Colonic mucosa (tissue), 4 donors: Measurements from ENCODE around the gene ASNSD1. TPM values are rescaled to one million over a fixed set of nuclear protein-coding genes. Genes with fewer than 3 reads are reported as not detected.

Experiments used
- DNase-seq: peaks from one replicate; pipeline ENCODE4 v3.0.0-alpha.2; 2020
- H3K27ac ChIP-seq: fragments of 200-600 bp; one replicate; pipeline ENCODE4 v1.8.0; 2021
- H3K27me3 ChIP-seq: fragments of 200-600 bp; one replicate; pipeline ENCODE4 v1.8.0; 2021
- H3K36me3 ChIP-seq: fragments of 200-600 bp; one replicate; pipeline ENCODE4 v1.8.0; 2021
- H3K4me1 ChIP-seq: fragments of 200-600 bp; one replicate; pipeline ENCODE4 v1.8.0; 2021; ENCODE audit warnings: mild to moderate bottlenecking
- H3K4me3 ChIP-seq: fragments of 200-600 bp; one replicate; pipeline ENCODE4 v1.8.0; 2021
- H3K9ac ChIP-seq, 2 donors: one replicate each; pipeline ENCODE4 v1.7.0; 2013; ENCODE audit warnings: control low read depth in 2 of 2, low read depth in 2 of 2, low read length in 2 of 2
- H3K9me3 ChIP-seq: fragments of 200-600 bp; one replicate; pipeline ENCODE4 v1.8.0; 2021
- CTCF ChIP-seq: fragments of 200-600 bp; IDR thresholded peaks from one replicate; pipeline ENCODE4 v1.8.0; 2022; ENCODE audit warnings: antibody characterized with exemption, mild to moderate bottlenecking
- intact Hi-C: fragments of 100-400 bp; cut with DNase I; formaldehyde crosslinking; loops from one replicate; pipeline ENCODE4 v1.14.1; 2022
- total RNA-seq, 2 donors: library from RNA; stranded (reverse); fragmentation: NEBNext Ultra II Directional in 1 of 2; extraction: Animal tissue kit (Norgen Biotek cat#: 25700) in 1 of 2; gene quantifications; one replicate each; pipeline ENCODE4 v1.2.1, GENCODE V29; 2021
- donor health status: healthy.
- donor health status: DM: no; HTN: no; CAD: no.
- donor health status: DM: no; HTN: no; CAD: no.

ASNSD1 gene
- total RNA-seq: 10 to 100 TPM; 24.4 to 28.1 TPM

GRCh38 chr2:189661148-189661956 is at the start of gene ASNSD1:
ASNSD1 (plus strand) TSS chr2:189661459; CDS start chr2:189666133, 4,674 bp downstream.
- Histone ChIP-seq H3K9ac (peak within 1 kb of the TSS; percentile 76 to 96), H3K4me3 (peak within 1 kb of the TSS; percentile 83), H3K27me3 (no peaks in the 10 kb centered on the region), H3K27ac (peak within 1 kb of the TSS; percentile 78), H3K9me3 (no peaks in the 10 kb centered on the region), H3K4me1 (no peaks in the 10 kb centered on the region), H3K36me3 (no peaks in the 10 kb centered on the region)
- TF ChIP-seq CTCF: peak; percentile 90
- intact Hi-C loops: loop anchor here (5.0 kb wide), 1 partner anchor 36 kb away; no protein-coding TSS in a partner anchor
- DNase-seq: peak; percentile 97

GRCh38 chr2:189613077-189613636 is 48.1 kb upstream of the ASNSD1 start:
- no peak for DNase-seq
- H3K4me1 ChIP-seq: no peaks in the 10 kb centered on the region
- H3K4me3 ChIP-seq: peak overlapping the region; percentile 1
- no peaks in the 10 kb centered on the region for H3K9me3 ChIP-seq
- H3K36me3 ChIP-seq: no peaks in the 10 kb centered on the region
- no peak overlapping the region for H3K9ac ChIP-seq
- TF ChIP-seq CTCF: no peak
- no peak overlapping the region for H3K27ac ChIP-seq
- no peaks in the 10 kb centered on the region for H3K27me3 ChIP-seq
- intact Hi-C loops: no loop called here

- Histone ChIP-seq H3K27ac (no peak overlapping the region), H3K9ac (no peak overlapping the region), H3K9me3 (no peaks in the 10 kb centered on the region), H3K4me3 (no peak overlapping the region), H3K36me3 (no peaks in the 10 kb centered on the region), H3K4me1 (no peaks in the 10 kb centered on the region), H3K27me3 (no peaks in the 10 kb centered on the region)
- TF ChIP-seq CTCF: no peak
- intact Hi-C loops: no loop called here
- DNase-seq: no peak
Measured at GRCh38 chr2:189613650-189614420, 47.4 kb upstream of the ASNSD1 start.

- H3K4me3 ChIP-seq: no peak overlapping the region
- no peaks in the 10 kb centered on the region for H3K9me3 ChIP-seq
- H3K9ac ChIP-seq: no peak overlapping the region
- H3K4me1 ChIP-seq: no peaks in the 10 kb centered on the region
- DNase-seq: no peak
- no peak overlapping the region for H3K27ac ChIP-seq
- H3K27me3 ChIP-seq: no peaks in the 10 kb centered on the region
- no peaks in the 10 kb centered on the region for H3K36me3 ChIP-seq
- no peak for TF ChIP-seq CTCF
- intact Hi-C loops: no loop called here
Measured at GRCh38 chr2:189614585-189614984, 46.7 kb upstream of the ASNSD1 start.

- intact Hi-C loops: no loop called here
- Histone ChIP-seq H3K4me3 (no peak overlapping the region), H3K36me3 (no peaks in the 10 kb centered on the region), H3K4me1 (no peaks in the 10 kb centered on the region), H3K27ac (no peak overlapping the region), H3K9me3 (no peaks in the 10 kb centered on the region), H3K27me3 (no peaks in the 10 kb centered on the region), H3K9ac (no peak overlapping the region)
- TF ChIP-seq CTCF: no peak
- DNase-seq: no peak
Measured at GRCh38 chr2:189618197-189618596, 43.1 kb upstream of the ASNSD1 start.
